HCT116 (cell line): Measurements from ENCODE around the gene TPH1. TPM values are rescaled to one million over a fixed set of nuclear protein-coding genes. Genes with fewer than 3 reads are reported as not detected.
A peak's percentile ranks its signal among the peaks of the same experiment; 100 is the strongest.

Experiments used
- ATAC-seq: fragments of 200-7000 bp; cut with Tn5 transposase; 2 replicates; pipeline ENCODE4 v1.9.1; 2020; ENCODE audit warnings: mild to moderate bottlenecking, moderate library complexity
- BruUV-seq: library from RNA; stranded (reverse); fragments of 400-500 nt; replicated peaks from 2 replicates; lab custom pipeline; 2021; lab: Mats Ljungman, UMichigan
- CTCF ChIA-PET: fragments of 300-600 bp; sonication (Branson Sonifier 250); formaldehyde crosslinking; loops from one replicate; lab custom pipeline; 2021; ENCODE audit warnings: antibody characterized with exemption; lab: Charles Lee
- POLR2A ChIA-PET: fragments of 300-600, 350-600 bp; sonication (Branson Sonifier 250); formaldehyde crosslinking; loops from one replicate; lab custom pipeline; 2021; ENCODE audit warnings: antibody characterized with exemption; lab: Charles Lee
- RAD21 ChIA-PET, 2 experiments: fragments of 300-600 bp; sonication (Branson Sonifier 250); formaldehyde crosslinking; loops; one replicate each; lab custom pipeline; 2023; ENCODE audit warnings: low total read pairs in 2 of 2; ENCODE audit not compliant: uncharacterized antibody in 2 of 2, unreplicated experiment in 2 of 2, low non-redundant PET in 1 of 2; lab: Charles Lee
- DNase-seq: peaks from one replicate; pipeline ENCODE4 v3.0.0-alpha.2; 2010; ENCODE audit warnings: low read depth, low spot score
- H2AFZ ChIP-seq: fragments of 200-600 bp; shearing (Covaris generic), sonication (generic); 2 replicates; pipeline ENCODE4 v1.6.1; 2017; ENCODE audit warnings: low read depth, mixed run types, mixed read lengths, antibody characterized with exemption, low read length; ENCODE audit not compliant: poor library complexity, severe bottlenecking
- H3K27ac ChIP-seq: 2 replicates; pipeline ENCODE4 v1.5.1; 2012; ENCODE audit warnings: low read depth, low read length
- H3K27me3 ChIP-seq: fragments of 200-600 bp; sonication (generic); 2 replicates; pipeline ENCODE4 v1.6.1; 2016; ENCODE audit warnings: mixed run types, low read length, mixed read lengths; ENCODE audit not compliant: insufficient read depth
- H3K36me3 ChIP-seq, 2 experiments: fragments of 200-500 bp in 1 of 2; fragments of 200-600 bp in 1 of 2; sonication (Bioruptor generic) in 1 of 2; sonication (generic) in 1 of 2; 2 replicates each; pipeline versions ENCODE4 v1.5.1 to v1.6.1; 2014 to 2016; ENCODE audit warnings: low read length in 2 of 2, inconsistent platforms in 1 of 2, mixed read lengths in 1 of 2, mixed run types in 1 of 2; ENCODE audit not compliant: insufficient read depth in 2 of 2, control insufficient read depth in 1 of 2
- H3K4me1 ChIP-seq, 2 experiments: fragments of 200-600 bp in 1 of 2; sonication (generic) in 1 of 2; 2 replicates each; pipeline versions ENCODE4 v1.5.1 to v1.6.1; 2012 to 2017; ENCODE audit warnings: low read length in 2 of 2, inconsistent platforms in 1 of 2, mild to moderate bottlenecking in 1 of 2, mixed read lengths in 1 of 2, mixed run types in 1 of 2, moderate library complexity in 1 of 2; ENCODE audit not compliant: insufficient read depth in 2 of 2, control insufficient read depth in 1 of 2
- H3K4me2 ChIP-seq: fragments of 200-600 bp; sonication (generic); 2 replicates; pipeline ENCODE4 v1.6.1; 2017; ENCODE audit warnings: mixed run types, low read length, mixed read lengths
- H3K4me3 ChIP-seq, 2 experiments: fragments of 200-600 bp in 1 of 2; sonication (generic) in 1 of 2; replicated peaks in 1 of 2; 2 replicates each; pipeline ENCODE4 v1.5.1; 2011 to 2016; ENCODE audit warnings: low read length in 2 of 2, control low read depth in 1 of 2, low read depth in 1 of 2, mild to moderate bottlenecking in 1 of 2, mixed read lengths in 1 of 2, mixed run types in 1 of 2
- H3K79me2 ChIP-seq: fragments of 200-600 bp; sonication (generic); 2 replicates; pipeline ENCODE4 v1.6.1; 2017; ENCODE audit warnings: mild to moderate bottlenecking, mixed run types, low read length, moderate library complexity, mixed read lengths; ENCODE audit not compliant: insufficient read depth
- H3K9ac ChIP-seq: fragments of 200-600 bp; sonication (generic); 2 replicates; pipeline ENCODE4 v1.6.1; 2016; ENCODE audit warnings: low read length, mixed read lengths
- H3K9me2 ChIP-seq: fragments of 200-600 bp; sonication (generic), shearing (Covaris generic); 2 replicates; pipeline ENCODE4 v1.6.1; 2017; ENCODE audit warnings: mixed run types, mild to moderate bottlenecking, moderate library complexity; ENCODE audit not compliant: insufficient read depth
- H3K9me3 ChIP-seq, 2 experiments: fragments of 200-500 bp in 1 of 2; fragments of 200-600 bp in 1 of 2; sonication (Bioruptor generic) in 1 of 2; sonication (generic) in 1 of 2; 2 replicates each; pipeline ENCODE4 v1.6.1; 2014 to 2017; ENCODE audit warnings: low read length in 2 of 2, mixed read lengths in 2 of 2, inconsistent platforms in 1 of 2, low read depth in 1 of 2, mild to moderate bottlenecking in 1 of 2, mixed run types in 1 of 2, moderate library complexity in 1 of 2; ENCODE audit not compliant: control insufficient read depth in 1 of 2, insufficient read depth in 1 of 2
- H4K20me1 ChIP-seq: fragments of 200-600 bp; sonication (generic), shearing (Covaris generic); 2 replicates; pipeline ENCODE4 v1.6.1; 2017; ENCODE audit warnings: mixed run types, mild to moderate bottlenecking, moderate library complexity; ENCODE audit not compliant: insufficient read depth
- CTCF ChIP-seq, 3 experiments: fragments of 200-600 bp in 1 of 3; sonication (generic) in 1 of 3; IDR thresholded peaks in 2 of 3; conservative IDR thresholded peaks in 1 of 3; 2 replicates each; pipeline ENCODE4 v1.5.1; 2012 to 2017; ENCODE audit warnings: low read depth in 2 of 3, low read length in 2 of 3, antibody characterized with exemption in 1 of 3, borderline replicate concordance in 1 of 3, control low read depth in 1 of 3, mild to moderate bottlenecking in 1 of 3, mixed read lengths in 1 of 3, mixed run types in 1 of 3, moderate library complexity in 1 of 3; ENCODE audit not compliant: insufficient read depth in 1 of 3
- ELF1 ChIP-seq: IDR thresholded peaks from 2 replicates; pipeline ENCODE4 v1.6.1; 2012; ENCODE audit warnings: low read depth, borderline replicate concordance
- EZH2phosphoT487 ChIP-seq: fragments of 200-600 bp; IDR thresholded peaks from 2 replicates; pipeline ENCODE4 v1.6.1; 2018; ENCODE audit warnings: antibody characterized with exemption, borderline replicate concordance
- RAD21 ChIP-seq: IDR thresholded peaks from 2 replicates; pipeline ENCODE4 v1.6.1; 2012; ENCODE audit warnings: low read depth, mild to moderate bottlenecking
- SP1 ChIP-seq: IDR thresholded peaks from 2 replicates; pipeline ENCODE4 v1.6.1; 2012; ENCODE audit warnings: low read depth
- intact Hi-C: fragments of 100-400 bp; cut with micrococcal nuclease; formaldehyde crosslinking; loops from 2 replicates; pipeline ENCODE4 v1.10.0; 2022
- total RNA-seq: library from RNA; stranded (reverse); gene quantifications from one replicate; pipeline ENCODE4 v1.2.1, GENCODE V29; 2021; ENCODE audit not compliant: unreplicated experiment

TPH1 gene
- total RNA-seq, 1 experiment from 2014 or later: 0.42 TPM

GRCh38 chr11:18010977-18011586, 35.0 kb downstream of the TPH1 start (continued):
- no peak for TF ChIP-seq ELF1
- TF ChIP-seq RAD21: no peak
- TF ChIP-seq, all 23 proteins: peak for 0

GRCh38 chr11:18010121-18010670, 35.9 kb downstream of the TPH1 start:
- Histone ChIP-seq H3K4me2 (no peak overlapping the region), H3K9me2 (no peaks in the 10 kb centered on the region), H3K36me3 (peaks cover 0 to 2% of the 10 kb centered on the region in 2 experiments; a peak in 1 of 4 replicates), H3K4me1 (peaks cover 7 to 25% of the 10 kb centered on the region in 2 experiments), H4K20me1 (no peaks in the 10 kb centered on the region), H3K9me3 (no peaks in the 10 kb centered on the region), H3K79me2 (no peaks in the 10 kb centered on the region), H3K27ac (no peak overlapping the region), H3K27me3 (no peaks in the 10 kb centered on the region), H3K4me3 (no peak overlapping the region), H2AFZ (no peak overlapping the region), H3K9ac (no peak overlapping the region)
- DNase-seq (no peak), ATAC-seq (no peak)
- TF ChIP-seq CTCF (IDR thresholded peaks at IDR 0.05 in 2 of 3, conservative IDR thresholded peaks at IDR 0.05 in 1 of 3; ENCODE audit: borderline replicate concordance in 1 of 3, insufficient read depth in 1 of 3, low read depth in 2 of 3, low read length in 2 of 3): peak in 1 of 3 experiments; percentile 15; a peak in 1 of 6 replicates
- TF ChIP-seq SP1: no peak
- no peak for TF ChIP-seq EZH2phosphoT487
- TF ChIP-seq ELF1: no peak
- no TSS peak for BruUV-seq
- intact Hi-C loops: no loop called here
- POLR2A ChIA-PET: no interaction called here
- RAD21 ChIA-PET: no interaction called here
- CTCF ChIA-PET: no interaction called here
